GM19025 (cell line): ENCODE results near the gene RPS26.
"Not testable (repeated sequence)": the region's sequence is repeated elsewhere in the genome, so short reads cannot be mapped to it uniquely, and the experiment has no call there.

Source experiments
- ATAC-seq: cut with Tn5 transposase; IDR thresholded peaks from one replicate; pipeline ENCODE4 v1.9.1; 2021; ENCODE audit warnings: mild to moderate bottlenecking, low read depth, moderate library complexity; ENCODE audit not compliant: unreplicated experiment

RPS26 gene

GRCh38 chr12:56020423-56021184 is 21.1 kb upstream of the RPS26 start, which contains the start of gene IKZF4:
IKZF4 (plus strand) TSS chr12:56021043; CDS start chr12:56021494, 451 bp downstream.
- no peak for ATAC-seq

GRCh38 chr12:56021889-56022497 is 19.7 kb upstream of the RPS26 start:
- no peak for ATAC-seq

GRCh38 chr12:56028511-56029165 is 13.1 kb upstream of the RPS26 start:
- no peak for ATAC-seq

GRCh38 chr12:56029166-56029519 is 12.6 kb upstream of the RPS26 start:
- no peak for ATAC-seq

GRCh38 chr12:56029666-56030293 is 11.9 kb upstream of the RPS26 start:
- no peak for ATAC-seq

- ATAC-seq = no peak
Observed at GRCh38 chr12:56031987-56032386, 9.7 kb upstream of the RPS26 start.

- ATAC-seq = no peak
Observed at GRCh38 chr12:56034586-56035332, 7.0 kb upstream of the RPS26 start.

- ATAC-seq = no peak
Observed at GRCh38 chr12:56037161-56037560, 4.6 kb upstream of the RPS26 start.

- ATAC-seq = no peak
Observed at GRCh38 chr12:56038022-56038655, 3.6 kb upstream of the RPS26 start.

GRCh38 chr12:56040151-56040550 is 1.6 kb upstream of the RPS26 start:
- no peak for ATAC-seq

- ATAC-seq = no peak
Observed at GRCh38 chr12:56040963-56041551, 661 bp upstream of the RPS26 start.

- not testable (repeated sequence) for ATAC-seq
Observed at GRCh38 chr12:56042430-56042813, 704 bp downstream of the RPS26 start.

- no peak for ATAC-seq
Observed at GRCh38 chr12:56042843-56043242, 1.1 kb downstream of the RPS26 start.

- ATAC-seq = no peak
Observed at GRCh38 chr12:56046027-56046780, 4.5 kb downstream of the RPS26 start.

GRCh38 chr12:56053407-56053893 is 11.7 kb downstream of the RPS26 start:
- no peak for ATAC-seq

GRCh38 chr12:56059964-56060363 is 18.2 kb downstream of the RPS26 start:
- ATAC-seq = not testable (repeated sequence)

GRCh38 chr12:56061982-56062381 is 20.3 kb downstream of the RPS26 start:
- no peak for ATAC-seq

GRCh38 chr12:56062996-56063395 is 21.3 kb downstream of the RPS26 start:
- ATAC-seq = no peak

GRCh38 chr12:56071648-56072047 is 29.9 kb downstream of the RPS26 start:
- ATAC-seq = no peak
